CD1c-positive myeloid dendritic cell (primary cell): ENCODE measurements around the gene PHLPP1.

Experiments used
- DNase-seq: peaks from one replicate; pipeline ENCODE4 v3.0.0-alpha.2; 2016; ENCODE audit errors: extremely low spot score

PHLPP1 gene

GRCh38 chr18:62844850-62845643 is 129.7 kb downstream of the PHLPP1 start:
- DNase-seq: no peak

- no peak for DNase-seq
These were observed 131.0 kb downstream of the PHLPP1 start for GRCh38 chr18:62846313-62846712.

- no peak for DNase-seq
These were observed 131.7 kb downstream of the PHLPP1 start for GRCh38 chr18:62847081-62847480.

- no peak for DNase-seq
These were observed 133.6 kb downstream of the PHLPP1 start for GRCh38 chr18:62848946-62849345.

GRCh38 chr18:62850619-62851306 is 135.4 kb downstream of the PHLPP1 start:
- no peak for DNase-seq

- DNase-seq: no peak
These were observed 137.5 kb downstream of the PHLPP1 start for GRCh38 chr18:62852851-62853250.

GRCh38 chr18:62856294-62856693 is 141.0 kb downstream of the PHLPP1 start:
- no peak for DNase-seq

GRCh38 chr18:62857263-62857976 is 142.1 kb downstream of the PHLPP1 start:
- no peak for DNase-seq

GRCh38 chr18:62860062-62860461 is 144.7 kb downstream of the PHLPP1 start:
- no peak for DNase-seq

- DNase-seq: no peak
These were observed 147.1 kb downstream of the PHLPP1 start for GRCh38 chr18:62862466-62862865.

GRCh38 chr18:62863579-62864001 is 148.2 kb downstream of the PHLPP1 start:
- no peak for DNase-seq

- no peak for DNase-seq
These were observed 150.2 kb downstream of the PHLPP1 start for GRCh38 chr18:62865498-62865897.

GRCh38 chr18:62867534-62867933 is 152.2 kb downstream of the PHLPP1 start:
- DNase-seq: no peak

- no peak for DNase-seq
These were observed 153.3 kb downstream of the PHLPP1 start for GRCh38 chr18:62868645-62869044.

GRCh38 chr18:62870643-62871042 is 155.3 kb downstream of the PHLPP1 start:
- DNase-seq: no peak

GRCh38 chr18:62875323-62875722 is 160.0 kb downstream of the PHLPP1 start:
- no peak for DNase-seq

GRCh38 chr18:62876111-62876510 is 160.8 kb downstream of the PHLPP1 start:
- DNase-seq: no peak

GRCh38 chr18:62876828-62877227 is 161.5 kb downstream of the PHLPP1 start:
- no peak for DNase-seq

GRCh38 chr18:62877411-62878221 is 162.3 kb downstream of the PHLPP1 start:
- no peak for DNase-seq

GRCh38 chr18:62878305-62878704 is 163.0 kb downstream of the PHLPP1 start:
- no peak for DNase-seq

- no peak for DNase-seq
These were observed 164.7 kb downstream of the PHLPP1 start for GRCh38 chr18:62880034-62880433.
